A204.1 (cell line): ENCODE data around the gene TARBP1.

ENCODE experiments used
- FAIRE-seq: peaks from 2 replicates; lab custom pipeline; 2012; peaks lifted over from hg19 to GRCh38; lab: Jason Lieb, UNC

Gene TARBP1

DNA sequence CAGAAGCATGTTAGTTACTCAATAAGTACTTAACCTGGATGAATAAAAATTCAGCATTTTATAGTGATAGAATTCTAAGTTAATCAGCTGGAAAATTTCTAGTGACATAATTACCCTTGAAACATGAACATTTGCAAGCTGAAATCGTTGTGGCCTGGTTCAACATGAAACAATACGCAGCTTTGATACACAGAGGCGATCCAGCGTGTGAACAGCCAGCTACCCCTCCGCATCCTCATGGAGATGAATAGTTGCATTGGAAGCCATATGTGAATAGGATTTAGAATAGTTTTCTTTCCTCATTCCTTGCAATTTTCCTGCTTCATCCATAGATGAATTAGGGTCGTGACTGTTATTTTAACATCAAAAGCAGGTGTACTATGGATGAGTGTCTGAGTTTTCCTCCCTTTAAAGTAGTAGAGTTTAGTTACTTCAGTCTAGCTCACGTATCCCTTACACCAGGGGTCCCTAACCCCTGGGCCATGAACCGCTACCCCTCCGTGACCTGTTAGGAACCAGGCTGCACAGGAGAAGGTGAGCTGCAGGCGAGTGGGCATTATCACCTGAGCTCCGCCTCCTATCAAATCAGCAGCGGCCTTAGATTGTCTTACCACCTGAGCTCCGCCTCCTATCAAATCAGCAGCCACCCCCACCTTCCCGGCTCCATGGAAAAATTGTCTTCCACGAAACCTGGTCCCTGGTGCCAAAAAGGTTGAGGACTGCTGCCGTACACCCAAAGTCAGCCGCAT is 6.2 kb upstream of the TARBP1 start:
- FAIRE-seq: no peak

DNA sequence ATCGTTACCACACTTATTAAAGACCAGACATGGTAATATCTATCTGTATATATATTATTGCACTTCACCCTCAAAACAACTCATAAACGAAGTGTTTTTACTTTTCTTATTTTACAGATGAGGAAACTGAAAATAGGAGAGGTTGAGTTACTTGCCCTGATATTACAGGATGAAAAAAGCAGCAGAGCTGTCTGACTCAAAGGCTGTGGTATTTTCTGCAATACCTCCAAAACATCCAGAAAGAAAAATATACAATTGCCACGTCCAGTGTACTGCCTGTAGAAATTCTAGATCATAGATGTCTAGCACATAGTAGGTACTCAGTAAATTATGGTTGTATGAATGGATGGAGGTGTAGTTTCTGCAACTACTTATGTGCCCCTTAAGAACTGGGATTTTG is 5.2 kb upstream of the TARBP1 start:
- FAIRE-seq: no peak

DNA sequence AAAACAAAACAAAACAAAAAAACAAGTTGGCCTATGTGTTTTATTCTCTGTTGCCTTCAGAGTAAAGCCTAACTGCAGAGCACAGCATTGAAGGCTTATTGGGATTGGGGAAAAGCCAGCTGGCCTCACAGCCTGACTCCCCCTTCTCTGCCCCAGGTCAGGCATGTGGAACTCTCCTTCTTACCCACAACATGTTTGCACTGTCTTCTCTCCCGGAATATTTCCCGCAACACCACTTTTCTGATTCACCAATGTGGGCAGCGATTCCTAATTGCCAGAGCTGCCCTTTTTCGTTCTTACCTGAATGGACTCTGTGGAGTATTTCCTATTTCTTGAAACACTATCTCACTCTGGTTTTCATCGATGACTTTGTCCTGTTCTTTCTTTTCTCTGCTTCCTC is 2.8 kb upstream of the TARBP1 start:
- no peak for FAIRE-seq

DNA sequence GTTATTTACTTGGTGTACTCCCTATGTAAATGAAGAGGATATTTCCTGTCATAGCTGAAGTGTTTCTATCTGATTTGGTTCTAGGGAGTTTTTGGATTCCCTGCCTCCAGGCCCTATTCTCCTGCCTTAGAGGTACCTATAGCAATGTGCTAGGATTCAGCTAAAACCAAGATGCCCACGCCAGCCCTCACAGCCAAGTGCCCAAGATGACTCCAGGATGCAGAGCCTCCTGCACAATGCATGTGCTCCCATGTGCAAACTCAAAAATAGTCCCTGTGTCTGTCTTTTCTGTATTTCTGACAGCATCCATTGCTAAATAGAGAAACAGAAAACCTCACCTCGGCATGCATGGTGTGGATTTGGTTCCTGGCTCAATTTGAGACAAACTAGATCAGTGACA is 887 bp upstream of the TARBP1 start:
- FAIRE-seq: no peak

DNA sequence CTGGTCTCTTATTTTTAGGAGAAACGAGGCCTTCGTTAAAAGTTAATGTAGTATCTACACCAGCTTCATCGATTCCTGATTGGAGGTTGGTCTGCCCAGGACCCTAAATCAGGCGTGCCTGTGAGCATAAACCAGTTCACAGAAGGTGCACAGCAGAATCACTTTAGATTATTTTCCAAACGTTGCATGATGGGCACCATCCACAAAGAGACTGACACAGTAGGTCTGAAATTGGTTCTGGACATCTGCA is 256 bp upstream of the TARBP1 start:
- no peak for FAIRE-seq

DNA sequence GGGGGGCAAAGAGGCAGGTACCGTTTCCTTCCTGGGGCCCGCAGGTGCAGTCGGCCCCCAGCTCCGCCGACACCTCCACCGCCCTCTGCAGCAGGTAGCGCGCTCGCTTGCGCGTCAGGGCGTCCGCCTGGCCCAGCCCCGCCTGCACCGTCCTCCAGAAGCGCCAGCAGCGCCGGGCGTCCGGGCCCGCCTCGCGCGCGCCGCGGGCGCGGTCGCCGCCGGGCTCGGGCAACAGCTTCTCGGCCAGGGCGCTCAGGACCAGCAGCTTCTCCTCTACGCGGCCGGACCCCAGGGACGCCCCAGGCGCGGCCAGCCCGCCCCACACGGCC is 863 bp downstream of the TARBP1 start:
- no peak for FAIRE-seq

DNA sequence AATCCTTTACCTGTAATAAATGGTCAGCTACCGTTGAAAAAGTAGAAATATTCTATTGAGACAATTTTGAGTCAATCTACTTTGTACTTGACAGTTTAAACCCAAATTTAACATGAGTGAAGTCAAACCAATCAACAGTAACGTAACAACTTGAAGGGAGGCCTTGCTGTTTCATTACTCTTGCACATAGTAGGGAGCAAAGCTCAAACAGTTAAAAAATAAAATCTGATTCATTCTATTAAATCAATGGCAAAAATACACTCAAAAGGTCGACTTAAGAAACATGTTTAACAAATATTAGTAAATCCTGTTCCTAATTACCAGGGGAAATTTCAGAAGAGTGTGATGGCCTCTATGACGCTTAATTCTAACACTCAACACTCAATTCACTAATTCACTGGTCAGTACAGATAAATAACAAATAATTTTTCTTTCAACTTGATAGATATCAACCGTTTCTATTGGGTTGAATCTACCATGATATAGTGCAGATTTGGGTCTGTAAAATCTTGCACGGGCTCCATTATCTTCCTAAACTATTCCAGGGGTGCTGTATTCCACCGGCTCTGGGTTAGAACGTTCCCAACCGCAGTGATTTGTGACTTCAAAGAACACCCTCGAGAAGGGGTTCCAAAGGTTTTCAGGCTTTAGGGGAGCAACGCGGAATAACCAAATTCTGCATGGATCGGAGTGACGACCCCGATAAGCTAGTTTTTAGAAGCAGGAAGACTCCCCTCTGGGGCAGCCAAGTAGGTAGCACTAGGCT is 1.4 kb downstream of the TARBP1 start:
- no peak for FAIRE-seq

DNA sequence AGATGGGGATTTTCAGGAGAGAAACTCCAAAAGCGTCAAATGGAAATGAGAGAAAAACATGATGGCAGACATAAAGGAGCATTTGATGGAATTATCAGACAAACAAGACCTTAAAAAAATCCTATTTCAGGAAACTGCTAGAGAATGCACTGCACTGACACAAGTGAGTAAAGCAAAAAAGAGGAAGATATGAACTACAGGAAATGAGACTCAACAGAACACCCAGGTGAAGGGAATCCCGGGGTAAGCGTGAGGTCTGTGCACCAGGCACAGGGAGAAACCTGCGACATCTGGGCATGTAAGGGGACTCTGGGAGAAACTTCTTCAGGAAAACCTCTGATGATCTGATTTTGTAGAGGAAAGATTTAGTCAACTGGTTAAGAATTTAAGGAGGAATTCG is 2.8 kb downstream of the TARBP1 start:
- FAIRE-seq: no peak

DNA sequence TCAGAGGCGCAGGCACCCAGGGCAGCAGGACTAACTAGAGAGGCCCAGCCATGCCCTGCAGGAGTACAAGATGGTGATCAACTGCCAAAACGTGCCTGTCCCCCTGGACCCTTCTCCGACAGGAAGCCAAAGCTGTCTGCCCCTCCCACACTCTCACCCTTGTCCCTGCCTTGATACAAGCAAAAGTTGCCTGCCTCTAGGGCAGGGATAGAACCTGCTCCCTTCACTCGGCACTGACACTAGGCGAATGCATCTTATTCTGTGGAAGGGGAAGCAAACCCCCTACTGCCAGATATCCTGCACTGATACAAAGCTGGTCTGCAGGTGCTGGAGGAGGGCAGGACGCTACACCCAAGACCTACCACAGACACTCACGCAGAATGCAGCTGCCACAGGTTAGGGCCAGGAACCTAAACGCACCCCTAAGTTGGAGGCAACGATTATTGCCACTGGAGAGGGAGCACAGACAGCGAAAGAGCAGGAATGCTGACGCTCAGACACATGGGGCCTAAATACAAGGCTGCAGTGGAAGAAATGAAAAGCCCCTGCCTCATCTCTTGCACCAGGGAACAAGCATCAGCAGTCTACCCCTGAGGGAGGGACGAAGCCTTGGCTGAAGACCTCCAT is 3.7 kb downstream of the TARBP1 start:
- no peak for FAIRE-seq

- FAIRE-seq: no peak
Observed at GRCh38 chr1:234474375-234474774, 4.6 kb downstream of the TARBP1 start.

- FAIRE-seq: no peak
Observed at GRCh38 chr1:234473118-234473517, 5.9 kb downstream of the TARBP1 start.

GRCh38 chr1:234469376-234469775 is 9.6 kb downstream of the TARBP1 start:
- no peak for FAIRE-seq

- no peak for FAIRE-seq
Observed at GRCh38 chr1:234468580-234468979, 10.4 kb downstream of the TARBP1 start.

DNA sequence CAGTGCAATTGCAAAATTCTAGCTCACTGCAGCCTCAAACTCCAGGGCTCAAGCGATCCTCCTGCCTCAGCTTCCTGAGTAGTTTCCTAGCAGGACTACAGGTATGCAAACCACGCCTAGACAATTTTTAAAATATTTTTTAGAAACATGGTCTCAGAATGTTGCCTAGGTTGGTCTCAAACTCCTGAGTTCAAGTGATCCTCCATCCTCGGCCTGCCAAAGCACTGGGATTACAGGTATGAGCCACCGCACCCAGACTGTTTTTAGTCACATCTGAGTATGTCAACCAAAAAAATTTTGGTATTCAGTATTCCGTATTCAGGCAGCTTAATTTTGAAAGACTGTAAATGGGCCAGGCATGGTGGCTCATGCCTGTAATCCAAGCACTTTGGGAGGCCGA is 11.2 kb downstream of the TARBP1 start:
- FAIRE-seq: no peak

GRCh38 chr1:234466945-234467344 is 12.0 kb downstream of the TARBP1 start:
- no peak for FAIRE-seq

GRCh38 chr1:234463749-234464148 is 15.2 kb downstream of the TARBP1 start:
- FAIRE-seq: no peak

DNA sequence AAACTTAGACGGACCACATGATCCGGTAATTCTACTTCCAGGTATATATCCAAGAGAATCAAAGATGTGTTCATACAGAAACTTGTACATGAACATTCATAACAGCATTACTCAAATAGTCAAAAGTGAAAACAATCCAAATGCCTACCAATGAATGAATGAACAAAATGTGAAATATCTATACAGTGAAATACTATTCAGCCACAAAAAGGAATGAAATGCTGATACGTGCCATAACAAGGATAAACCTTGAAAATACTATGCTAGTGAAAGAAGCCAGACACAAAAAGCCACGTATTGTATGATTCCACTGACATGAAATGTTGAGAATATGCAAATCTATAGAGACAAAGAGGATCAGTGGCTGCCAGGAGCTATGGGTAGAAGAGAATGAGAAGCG is 18.3 kb downstream of the TARBP1 start:
- FAIRE-seq: no peak

GRCh38 chr1:234458352-234459017 is 20.5 kb downstream of the TARBP1 start:
- FAIRE-seq: no peak

- no peak for FAIRE-seq
Observed at GRCh38 chr1:234454926-234455325, 24.1 kb downstream of the TARBP1 start.

DNA sequence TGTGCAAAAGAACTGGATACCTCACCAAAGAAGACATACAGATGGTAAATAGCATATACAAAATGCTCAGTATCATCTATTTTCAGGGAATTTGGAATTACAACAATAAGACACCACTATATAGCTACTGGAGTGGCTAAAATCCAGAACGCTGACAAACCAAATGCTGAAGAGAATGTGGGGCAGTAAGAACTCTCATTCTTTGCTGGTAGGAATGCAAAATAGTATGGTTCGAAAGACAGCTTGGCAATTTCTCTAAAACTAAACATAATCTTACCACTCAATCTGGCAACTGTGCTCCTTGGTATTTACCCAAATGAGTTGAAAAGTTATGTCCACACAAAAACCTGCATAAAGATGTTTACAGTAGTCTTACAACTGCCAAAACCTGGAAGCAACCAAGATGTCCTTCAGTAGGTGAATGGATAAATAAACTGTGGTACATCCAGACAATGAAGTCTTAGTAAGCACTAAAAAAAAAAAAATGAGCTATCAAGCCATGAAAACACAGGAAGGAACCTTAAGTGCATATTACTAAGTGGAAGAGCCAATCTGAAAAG is 26.5 kb downstream of the TARBP1 start:
- no peak for FAIRE-seq

- FAIRE-seq: no peak
Observed at GRCh38 chr1:234440348-234440747, 38.6 kb downstream of the TARBP1 start.

DNA sequence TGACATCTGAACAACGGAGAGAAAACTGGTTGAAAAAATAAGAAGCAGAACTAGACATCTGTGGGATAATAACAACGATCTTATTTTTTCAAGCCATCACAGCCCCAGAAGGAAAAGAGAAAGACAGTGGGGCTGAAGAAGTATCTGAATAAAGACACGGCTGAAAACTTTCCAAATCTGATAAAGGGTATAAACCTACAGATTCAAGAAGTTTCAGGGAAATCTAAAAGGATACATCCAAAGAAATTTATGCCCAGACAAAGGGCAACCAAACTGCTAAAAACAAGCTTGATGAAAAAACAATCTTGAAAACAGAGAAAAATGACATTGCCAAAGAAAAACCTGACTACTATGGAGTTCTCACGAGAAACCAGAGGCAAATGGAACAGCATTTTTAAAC is 40.4 kb downstream of the TARBP1 start:
- no peak for FAIRE-seq
